ENCODE results near the gene CD244.

The CD244 gene

GRCh38 chr1:160862203-160863060 lies at the start of gene CD244:
Gene CD244, minus strand, starts transcription at chr1:160862887. Its CDS starts 210 bp downstream, at chr1:160862677.
- ChIA-PET CTCF (no interaction called here), POLR2A (no interaction called here)
- DNase-seq (ENCODE audit: low read depth, low spot score), result no peak
- TF ChIP-seq CTCF (IDR thresholded peaks at IDR 0.05; ENCODE audit: insufficient read depth, low read length, missing control alignments), result no peak
- no peak within 1 kb of the TSS for H3K4me3 ChIP-seq (ENCODE audit: low read depth, low read length)

- no peak for DNase-seq (ENCODE audit: low read depth, low spot score)
- no peak overlapping the region for H3K4me3 ChIP-seq (ENCODE audit: low read depth, low read length)
- ChIA-PET CTCF (no interaction called here), POLR2A (no interaction called here)
- TF ChIP-seq CTCF (IDR thresholded peaks at IDR 0.05; ENCODE audit: insufficient read depth, low read length, missing control alignments), result no peak
Measured at GRCh38 chr1:160911925-160912324, 49.2 kb upstream of the CD244 start.

- no peak for TF ChIP-seq CTCF (IDR thresholded peaks at IDR 0.05; ENCODE audit: insufficient read depth, low read length, missing control alignments)
- H3K4me3 ChIP-seq (ENCODE audit: low read depth, low read length), result no peak overlapping the region
- DNase-seq (ENCODE audit: low read depth, low spot score), result no peak
- ChIA-PET POLR2A (no interaction called here), CTCF (no interaction called here)
Measured at GRCh38 chr1:160911441-160911840, 48.8 kb upstream of the CD244 start.

GRCh38 chr1:160910170-160910750 lies 47.6 kb upstream of the CD244 start:
- POLR2A ChIA-PET, result no interaction called here
- no peak for DNase-seq (ENCODE audit: low read depth, low spot score)
- TF ChIP-seq CTCF (IDR thresholded peaks at IDR 0.05; ENCODE audit: insufficient read depth, low read length, missing control alignments), result no peak
- H3K4me3 ChIP-seq (ENCODE audit: low read depth, low read length), result no peak overlapping the region
- CTCF ChIA-PET, result no interaction called here

- ChIA-PET CTCF (no interaction called here), POLR2A (no interaction called here)
- H3K4me3 ChIP-seq (ENCODE audit: low read depth, low read length), result no peak overlapping the region
- no peak for TF ChIP-seq CTCF (IDR thresholded peaks at IDR 0.05; ENCODE audit: insufficient read depth, low read length, missing control alignments)
- no peak for DNase-seq (ENCODE audit: low read depth, low spot score)
Measured at GRCh38 chr1:160907976-160908375, 45.3 kb upstream of the CD244 start.

- ChIA-PET CTCF (no interaction called here), POLR2A (no interaction called here)
- TF ChIP-seq CTCF (IDR thresholded peaks at IDR 0.05; ENCODE audit: insufficient read depth, low read length, missing control alignments), result no peak
- H3K4me3 ChIP-seq (ENCODE audit: low read depth, low read length), result no peak overlapping the region
- no peak for DNase-seq (ENCODE audit: low read depth, low spot score)
Measured at GRCh38 chr1:160905617-160905989, 42.9 kb upstream of the CD244 start.

Measured in AG04449 (cell line).